HG03025 (cell line): ENCODE data around the gene CLDN2.

Experiments
- ATAC-seq: cut with Tn5 transposase; IDR thresholded peaks from one replicate; pipeline ENCODE4 v1.9.1; 2021; ENCODE audit warnings: mild to moderate bottlenecking, moderate library complexity; ENCODE audit not compliant: unreplicated experiment, low FRiP score

CLDN2 gene

GRCh38 chrX:106917830-106918500 is 2.2 kb upstream of the CLDN2 start:
- no peak for ATAC-seq

- no peak for ATAC-seq
These were observed 1.4 kb downstream of the CLDN2 start for GRCh38 chrX:106921637-106922036.

- no peak for ATAC-seq
These were observed 6.8 kb downstream of the CLDN2 start for GRCh38 chrX:106927023-106927422.

- ATAC-seq, result no peak
These were observed 7.5 kb downstream of the CLDN2 start for GRCh38 chrX:106927700-106928099.

- no peak for ATAC-seq
These were observed 8.0 kb downstream of the CLDN2 start for GRCh38 chrX:106928227-106928626.

GRCh38 chrX:106931831-106932491 is 11.8 kb downstream of the CLDN2 start:
- ATAC-seq, result no peak

GRCh38 chrX:106932492-106932923 is 12.3 kb downstream of the CLDN2 start:
- ATAC-seq, result no peak

- no peak for ATAC-seq
These were observed 12.8 kb downstream of the CLDN2 start for GRCh38 chrX:106932960-106933537.

GRCh38 chrX:106933538-106933961 is 13.3 kb downstream of the CLDN2 start:
- ATAC-seq, result no peak

GRCh38 chrX:106935175-106935574 is 15.0 kb downstream of the CLDN2 start:
- ATAC-seq, result no peak

GRCh38 chrX:106936246-106936645 is 16.0 kb downstream of the CLDN2 start:
- no peak for ATAC-seq

GRCh38 chrX:106939566-106939965 is 19.4 kb downstream of the CLDN2 start:
- ATAC-seq, result no peak

- no peak for ATAC-seq
These were observed 19.9 kb downstream of the CLDN2 start for GRCh38 chrX:106940068-106940467.

GRCh38 chrX:106946464-106946863 is 26.3 kb downstream of the CLDN2 start:
- no peak for ATAC-seq

GRCh38 chrX:106948641-106949040 is 28.4 kb downstream of the CLDN2 start:
- ATAC-seq, result no peak

GRCh38 chrX:106949366-106949765 is 29.2 kb downstream of the CLDN2 start:
- ATAC-seq, result no peak

- ATAC-seq, result no peak
These were observed 30.2 kb downstream of the CLDN2 start for GRCh38 chrX:106950381-106950780.

GRCh38 chrX:106951230-106951629 is 31.0 kb downstream of the CLDN2 start:
- no peak for ATAC-seq

- ATAC-seq, result no peak
These were observed 31.9 kb downstream of the CLDN2 start for GRCh38 chrX:106952089-106952488.

- no peak for ATAC-seq
These were observed 32.3 kb downstream of the CLDN2 start for GRCh38 chrX:106952538-106952937.

- ATAC-seq, result no peak
These were observed 32.8 kb downstream of the CLDN2 start for GRCh38 chrX:106952988-106953387.

GRCh38 chrX:106954041-106954440 is 33.8 kb downstream of the CLDN2 start:
- no peak for ATAC-seq
